Body of pancreas (tissue), 4 donors: ENCODE results near the gene TBL1XR1. TPM values are rescaled to one million over a fixed set of nuclear protein-coding genes. Genes with fewer than 3 reads are reported as not detected.
"Not testable (repeated sequence)": the region's sequence is repeated elsewhere in the genome, so short reads cannot be mapped to it uniquely, and the experiment has no call there.

Experiments
- ATAC-seq: fragments of 150-250 bp; one replicate; pipeline ENCODE4 v1.9.1; 2016
- DNase-seq, 4 donors: peaks; one replicate each; pipeline ENCODE4 v3.0.0-alpha.2; 2019
- H3K27ac ChIP-seq, 4 donors: fragments of 200-600 bp; sonication (generic); 1 replicate in 3 of 4; 2 replicates in 1 of 4; pipeline versions ENCODE4 v1.5.1 to v1.6.1; 2016 to 2019; ENCODE audit warnings: mild to moderate bottlenecking in 1 of 4, mixed read lengths in 1 of 4, moderate library complexity in 1 of 4
- H3K27me3 ChIP-seq, 2 donors: fragments of 200-600 bp; sonication (generic); one replicate each; pipeline ENCODE4 v1.6.0; 2016; ENCODE audit warnings: mild to moderate bottlenecking in 1 of 2
- H3K36me3 ChIP-seq, 2 donors: fragments of 200-600 bp; sonication (generic); replicated peaks in 1 of 2; 2 replicates each; pipeline ENCODE4 v1.5.1; 2016; ENCODE audit warnings: low read depth in 2 of 2; ENCODE audit not compliant: insufficient read depth in 1 of 2
- H3K4me1 ChIP-seq: fragments of 200-600 bp; sonication (generic); one replicate; pipeline ENCODE4 v1.6.0; 2016
- H3K4me3 ChIP-seq, 2 donors: fragments of 200-600 bp; sonication (generic); 1 replicate in 1 of 2; 2 replicates in 1 of 2; pipeline ENCODE4 v1.5.1; 2016 to 2019
- H3K9me3 ChIP-seq, 3 donors: fragments of 200-600 bp; sonication (generic); 1 replicate in 2 of 3; 2 replicates in 1 of 3; pipeline ENCODE4 v1.5.1; 2016
- CTCF ChIP-seq, 7 experiments: fragments of 450-650 bp in 4 of 7; fragments of 200-600 bp in 3 of 7; sonication (generic) in 3 of 7; IDR thresholded peaks; one replicate each; pipeline ENCODE4 v1.5.1; 2016 to 2019; ENCODE audit warnings: antibody characterized with exemption in 7 of 7
- POLR2A ChIP-seq, 3 donors: fragments of 450-650 bp; IDR thresholded peaks; one replicate each; pipeline ENCODE4 v1.6.1; 2016; ENCODE audit warnings: antibody characterized with exemption in 3 of 3, mild to moderate bottlenecking in 2 of 3
- WGBS, 2 donors: methylation state at CpG; one replicate each; pipeline ENCODE4 v1.1.5; 2017; 5-methylcytosine and 5-hydroxymethylcytosine counted together
- intact Hi-C: fragments of 100-400 bp; cut with DNase I; formaldehyde crosslinking; loops from one replicate; pipeline ENCODE4 v1.15.1; 2023
- total RNA-seq, 2 donors: library from RNA; depleted of rRNA; stranded (reverse); fragments of >200 nt; gene quantifications; one replicate each; pipeline ENCODE4 v1.1.0, GENCODE V29; 2016

Gene TBL1XR1
- total RNA-seq, 2 donors from 2014 or later, result 34.3 to 57.9 TPM

- TF ChIP-seq CTCF (IDR thresholded peaks at IDR 0.05), result no peak
- no peak for TF ChIP-seq POLR2A (IDR thresholded peaks at IDR 0.05)
- no peak overlapping the region for H3K27ac ChIP-seq
- no peaks in the 10 kb centered on the region for H3K36me3 ChIP-seq
- H3K4me1 ChIP-seq, result peaks cover 19% of the 10 kb centered on the region
- WGBS, 2 donors, result 81 to 83% methylated on average over 6 of the region's 6 CpGs
- H3K4me3 ChIP-seq, result no peak overlapping the region
- no peaks in the 10 kb centered on the region for H3K27me3 ChIP-seq
- no peaks in the 10 kb centered on the region for H3K9me3 ChIP-seq
- intact Hi-C loops, result no loop called here
- ATAC-seq, result no peak
- no peak for DNase-seq
These were observed 55.2 kb downstream of the TBL1XR1 start for GRCh38 chr3:177141899-177142646.

GRCh38 chr3:177141471-177141870 is 55.8 kb downstream of the TBL1XR1 start:
- intact Hi-C loops, result no loop called here
- no peaks in the 10 kb centered on the region for H3K36me3 ChIP-seq
- H3K4me1 ChIP-seq, result peaks cover 19% of the 10 kb centered on the region
- TF ChIP-seq POLR2A (IDR thresholded peaks at IDR 0.05), result no peak
- no peak for TF ChIP-seq CTCF (IDR thresholded peaks at IDR 0.05)
- WGBS, 2 donors, result 72 to 73% methylated on average over 6 of the region's 6 CpGs
- no peaks in the 10 kb centered on the region for H3K27me3 ChIP-seq
- no peak overlapping the region for H3K4me3 ChIP-seq
- no peak for ATAC-seq
- H3K27ac ChIP-seq, result no peak overlapping the region
- H3K9me3 ChIP-seq, result no peaks in the 10 kb centered on the region
- DNase-seq, result no peak

GRCh38 chr3:177139220-177139619 is 58.1 kb downstream of the TBL1XR1 start:
- H3K36me3 ChIP-seq, H3K27ac ChIP-seq, H3K9me3 ChIP-seq, DNase-seq, H3K4me3 ChIP-seq, ATAC-seq, intact Hi-C loops, H3K4me1 ChIP-seq, H3K27me3 ChIP-seq: not testable (repeated sequence)
- 90 to 93% methylated on average over 10 of the region's 10 CpGs for WGBS, 2 donors

GRCh38 chr3:177137774-177138705 is 59.2 kb downstream of the TBL1XR1 start:
- Histone ChIP-seq H3K27ac (no peak overlapping the region), H3K27me3 (no peaks in the 10 kb centered on the region), H3K9me3 (no peaks in the 10 kb centered on the region), H3K4me3 (no peak overlapping the region), H3K36me3 (no peaks in the 10 kb centered on the region), H3K4me1 (peaks cover 8% of the 10 kb centered on the region)
- DNase-seq (no peak), ATAC-seq (no peak)
- intact Hi-C loops, result no loop called here
- TF ChIP-seq CTCF (IDR thresholded peaks at IDR 0.05) (no peak), POLR2A (IDR thresholded peaks at IDR 0.05) (no peak)
- 79% methylated on average over 7 of the region's 7 CpGs for WGBS, 2 donors

- DNase-seq, result no peak
- TF ChIP-seq POLR2A (IDR thresholded peaks at IDR 0.05), result no peak
- no peak for TF ChIP-seq CTCF (IDR thresholded peaks at IDR 0.05)
- 81 to 90% methylated on average over 6 of the region's 6 CpGs for WGBS, 2 donors
- H3K9me3 ChIP-seq, result no peaks in the 10 kb centered on the region
- H3K27ac ChIP-seq, result no peak overlapping the region
- H3K4me1 ChIP-seq, result peaks cover 3% of the 10 kb centered on the region
- H3K27me3 ChIP-seq, result no peaks in the 10 kb centered on the region
- no peak overlapping the region for H3K4me3 ChIP-seq
- no peaks in the 10 kb centered on the region for H3K36me3 ChIP-seq
- intact Hi-C loops, result no loop called here
- no peak for ATAC-seq
These were observed 60.5 kb downstream of the TBL1XR1 start for GRCh38 chr3:177136741-177137140.
